ENCODE results near the gene MYLK. TPM values are rescaled to one million over a fixed set of nuclear protein-coding genes. Genes with fewer than 3 reads are reported as not detected.

Gene MYLK
- total and polyA plus RNA-seq, 9 of the 15 experiments (the other 6 are each of a cell fraction or from before 2014, with no cell fraction given) = 0.11 to 0.53 (median 0.18) TPM; not detected in 2

DNA sequence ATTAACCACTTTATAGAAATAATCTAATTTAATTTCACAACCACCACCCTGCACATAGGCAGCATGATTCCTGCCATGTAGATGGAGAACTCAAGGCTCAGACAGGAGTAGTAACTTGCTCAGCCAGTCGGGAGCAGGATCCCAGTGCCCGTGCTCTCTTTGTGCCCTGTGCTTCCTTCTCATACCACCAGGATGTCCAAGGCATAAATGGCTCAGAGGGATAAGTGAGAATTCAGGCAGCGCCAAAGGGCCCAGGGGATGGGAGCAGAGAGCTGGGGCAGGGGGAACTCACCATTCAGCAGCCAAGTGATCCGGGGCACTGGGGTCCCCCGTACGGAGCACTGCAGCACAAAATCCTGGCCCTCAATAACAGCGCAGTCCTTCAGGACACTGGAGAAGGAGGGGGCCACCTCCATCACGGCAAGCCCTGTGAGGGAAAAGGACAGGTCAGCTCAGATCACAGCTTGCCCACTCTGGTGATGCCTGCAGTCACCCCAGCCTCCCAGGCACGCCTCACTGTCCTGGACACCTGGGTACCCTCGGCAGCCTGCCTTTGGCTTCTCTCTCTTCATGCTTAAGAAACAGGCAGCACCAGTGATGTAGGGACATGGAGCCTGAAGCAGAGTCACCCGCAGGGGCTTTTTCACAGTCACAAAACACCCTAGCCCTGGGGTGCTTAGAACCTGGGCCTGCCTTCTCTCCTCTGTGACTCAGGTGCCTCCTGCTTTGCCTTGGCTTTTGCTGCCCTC lies 158.3 kb downstream of the MYLK start:
- no peaks in the 10 kb centered on the region for H3K4me1 ChIP-seq (replicated peaks in 1 of 2; ENCODE audit: control insufficient read depth in 2 of 2, insufficient read depth in 2 of 2, low read length in 2 of 2)
- POLR2A ChIA-PET = interaction anchor here (0.6 kb wide), 1 partner anchor 299 kb away, joined by 4 read pairs; no protein-coding TSS in a partner anchor
- H3K36me3 ChIP-seq (ENCODE audit: control insufficient read depth, insufficient read depth, low read length) = no peaks in the 10 kb centered on the region
- no peaks in the 10 kb centered on the region for H3K9me1 ChIP-seq (ENCODE audit: control insufficient read depth, insufficient read depth, low read length)
- in situ Hi-C loops (cut with MboI) (no loop called here), intact Hi-C loops (cut with micrococcal nuclease) (no loop called here)
- 0% methylated on average over 8 of the region's 11 CpGs for WGBS (ENCODE audit: insufficient coverage, low coverage, missing lambda C conversion rate)
- H2AFZ ChIP-seq (ENCODE audit: low read depth, low read length) = no peak overlapping the region
- no peak overlapping the region for H3K4me3 ChIP-seq
- FAIRE-seq (no peak), ATAC-seq (no peak), DNase-seq (ENCODE audit: extremely low read depth in 1 of 4, low spot score in 3 of 4) (no peak)
- no peaks in the 10 kb centered on the region for H3K9me3 ChIP-seq (replicated peaks; ENCODE audit: control insufficient read depth, insufficient read depth, low read depth, low read length)
- CTCF ChIA-PET (ENCODE audit: low intra/inter-chr PET ratio) = no interaction called here
- no peaks in the 10 kb centered on the region for H3K79me2 ChIP-seq (ENCODE audit: control insufficient read depth, insufficient read depth, low read length)
- no peaks in the 10 kb centered on the region for H4K20me1 ChIP-seq (replicated peaks; ENCODE audit: control insufficient read depth, insufficient read depth, low read length)
- no TSS peak for BruUV-seq (replicated peaks)
- no peak for TF ChIP-seq GTF2A2 (tag; IDR thresholded peaks at IDR 0.05)
- TF ChIP-seq, protein P1, sequence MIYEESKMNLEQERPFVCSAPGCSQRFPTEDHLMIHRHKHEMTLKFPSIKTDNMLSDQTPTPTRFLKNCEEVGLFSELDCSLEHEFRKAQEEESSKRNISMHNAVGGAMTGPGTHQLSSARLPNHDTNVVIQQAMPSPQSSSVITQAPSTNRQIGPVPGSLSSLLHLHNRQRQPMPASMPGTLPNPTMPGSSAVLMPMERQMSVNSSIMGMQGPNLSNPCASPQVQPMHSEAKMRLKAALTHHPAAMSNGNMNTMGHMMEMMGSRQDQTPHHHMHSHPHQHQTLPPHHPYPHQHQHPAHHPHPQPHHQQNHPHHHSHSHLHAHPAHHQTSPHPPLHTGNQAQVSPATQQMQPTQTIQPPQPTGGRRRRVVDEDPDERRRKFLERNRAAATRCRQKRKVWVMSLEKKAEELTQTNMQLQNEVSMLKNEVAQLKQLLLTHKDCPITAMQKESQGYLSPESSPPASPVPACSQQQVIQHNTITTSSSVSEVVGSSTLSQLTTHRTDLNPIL (CRISPR knock-in tag; IDR thresholded peaks at IDR 0.05) = no peak
- no peak overlapping the region for H3K4me2 ChIP-seq (ENCODE audit: insufficient read depth, low read length)
- no peak overlapping the region for H3K27ac ChIP-seq (ENCODE audit: extremely low read depth, low read depth, low read length)
- no peak overlapping the region for H3K9ac ChIP-seq (ENCODE audit: insufficient read depth in 1 of 2, low read depth in 2 of 2, low read length in 2 of 2)
- H3K27me3 ChIP-seq (ENCODE audit: control insufficient read depth in 2 of 2, insufficient read depth in 2 of 2, low read length in 2 of 2) = no peaks in the 10 kb centered on the region

- H2AFZ ChIP-seq (ENCODE audit: low read depth, low read length) = no peak overlapping the region
- no TSS peak for BruUV-seq (replicated peaks)
- no peak for FAIRE-seq
- TF ChIP-seq SPI1 (IDR thresholded peaks at IDR 0.05; ENCODE audit: borderline replicate concordance, low read depth, low read length) = peak; percentile 37; the same call in 1 of the 2 replicates
- peak; percentile 63; the same call in 1 of the 2 replicates for TF ChIP-seq TEAD4 (IDR thresholded peaks at IDR 0.05; ENCODE audit: low read length)
- TF ChIP-seq TEAD4 (CRISPR knock-in tag; IDR thresholded peaks at IDR 0.05; ENCODE audit: borderline replicate concordance) = no peak
- TF ChIP-seq DMBX1 (CRISPR knock-in tag; IDR thresholded peaks at IDR 0.05; ENCODE audit: borderline replicate concordance) = no peak
- TF ChIP-seq KAT8 (IDR thresholded peaks at IDR 0.05; ENCODE audit: low read depth) = no peak
- TF ChIP-seq MAZ (CRISPR knock-in tag; conservative IDR thresholded peaks at IDR 0.05 in 1 of 2, IDR thresholded peaks at IDR 0.05 in 1 of 2) = no peak
Observed at GRCh38 chr3:123724306-123724705, 159.8 kb downstream of the MYLK start.

More at GRCh38 chr3:123724306-123724705, 159.8 kb downstream of the MYLK start:
- no peaks in the 10 kb centered on the region for H3K9me1 ChIP-seq (ENCODE audit: control insufficient read depth, insufficient read depth, low read length)
- 5% methylated on average over 3 of the region's 3 CpGs for WGBS (ENCODE audit: insufficient coverage, low coverage, missing lambda C conversion rate)
- ChIA-PET CTCF (ENCODE audit: low intra/inter-chr PET ratio) (no interaction called here), POLR2A (no interaction called here)
- H3K4me1 ChIP-seq (replicated peaks in 1 of 2; ENCODE audit: control insufficient read depth in 2 of 2, insufficient read depth in 2 of 2, low read length in 2 of 2) = no peaks in the 10 kb centered on the region
- no peaks in the 10 kb centered on the region for H3K79me2 ChIP-seq (ENCODE audit: control insufficient read depth, insufficient read depth, low read length)
- no peak for ATAC-seq
- H3K4me3 ChIP-seq = no peak overlapping the region
- no peak overlapping the region for H3K27ac ChIP-seq (ENCODE audit: extremely low read depth, low read depth, low read length)
- no peaks in the 10 kb centered on the region for H3K9me3 ChIP-seq (replicated peaks; ENCODE audit: control insufficient read depth, insufficient read depth, low read depth, low read length)
- in situ Hi-C loops (cut with MboI) (loop anchor here (5.0 kb wide), 1 partner anchor 1958 kb away; no protein-coding TSS in a partner anchor), intact Hi-C loops (cut with micrococcal nuclease) (no loop called here)
- no peak overlapping the region for H3K9ac ChIP-seq (ENCODE audit: insufficient read depth in 1 of 2, low read depth in 2 of 2, low read length in 2 of 2)
- no peaks in the 10 kb centered on the region for H3K27me3 ChIP-seq (ENCODE audit: control insufficient read depth in 2 of 2, insufficient read depth in 2 of 2, low read length in 2 of 2)
- no peak overlapping the region for H3K4me2 ChIP-seq (ENCODE audit: insufficient read depth, low read length)
- DNase-seq (ENCODE audit: extremely low read depth in 1 of 4, low spot score in 3 of 4) = peak in 3 of 4 experiments; percentile 3 to 17 (median 10)
- H3K36me3 ChIP-seq (ENCODE audit: control insufficient read depth, insufficient read depth, low read length) = no peaks in the 10 kb centered on the region
- no peaks in the 10 kb centered on the region for H4K20me1 ChIP-seq (replicated peaks; ENCODE audit: control insufficient read depth, insufficient read depth, low read length)

Data from K562 (cell line).